Measurements from ENCODE around the gene PTPRM. TPM values are rescaled to one million over a fixed set of nuclear protein-coding genes. Genes with fewer than 3 reads are reported as not detected.
"Not testable (repeated sequence)": the region's sequence is repeated elsewhere in the genome, so short reads cannot be mapped to it uniquely, and the experiment has no call there.

Gene PTPRM
- total RNA-seq, 1 experiment from 2014 or later, result 28.8 TPM

GRCh38 chr18:7940379-7940778 lies 373.3 kb downstream of the PTPRM start:
- DNase-seq (ENCODE audit: low read depth), result no peak

DNA sequence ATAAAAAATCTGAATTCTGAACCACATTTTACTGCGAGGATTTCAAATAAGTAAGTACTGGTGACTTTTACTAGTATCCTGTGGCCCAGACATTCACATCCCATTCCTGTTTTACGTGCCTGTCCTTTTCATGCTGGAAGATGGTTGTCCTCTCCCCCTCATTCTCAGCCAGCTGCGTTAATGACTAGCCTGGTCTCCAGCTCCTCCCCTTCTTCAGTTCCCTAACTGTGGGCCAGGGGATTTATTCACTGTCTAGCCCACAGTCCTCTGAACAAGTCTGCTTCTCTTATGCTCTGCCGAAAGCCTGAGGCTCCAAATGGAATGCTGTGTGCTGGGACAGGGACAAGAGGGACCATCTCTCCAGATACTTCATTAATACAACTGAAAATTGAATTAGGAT lies 373.9 kb downstream of the PTPRM start:
- no peak for DNase-seq (ENCODE audit: low read depth)

DNA sequence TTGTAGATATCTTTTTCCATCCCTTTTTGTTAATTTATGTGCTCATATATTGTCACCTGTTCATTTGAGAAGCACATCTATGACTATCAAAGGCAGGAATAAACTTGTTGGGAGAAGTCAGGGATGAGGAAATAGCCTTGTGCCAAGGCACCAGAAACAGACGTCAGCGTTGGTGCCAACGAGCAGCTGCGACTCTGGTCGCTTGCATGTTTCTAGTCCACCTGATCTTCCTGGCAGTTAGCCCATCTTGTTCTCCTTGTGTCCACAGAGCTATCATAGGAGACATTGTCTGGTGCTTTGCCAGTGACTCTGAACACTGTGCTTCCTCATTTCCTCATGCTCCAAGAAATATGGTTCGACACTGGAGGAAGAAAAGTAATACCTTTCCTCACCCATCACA lies 374.4 kb downstream of the PTPRM start:
- DNase-seq (ENCODE audit: low read depth), result no peak

- peak; percentile 81 for DNase-seq (ENCODE audit: low read depth)
Measured at GRCh38 chr18:7945882-7946281, 378.8 kb downstream of the PTPRM start.

DNA sequence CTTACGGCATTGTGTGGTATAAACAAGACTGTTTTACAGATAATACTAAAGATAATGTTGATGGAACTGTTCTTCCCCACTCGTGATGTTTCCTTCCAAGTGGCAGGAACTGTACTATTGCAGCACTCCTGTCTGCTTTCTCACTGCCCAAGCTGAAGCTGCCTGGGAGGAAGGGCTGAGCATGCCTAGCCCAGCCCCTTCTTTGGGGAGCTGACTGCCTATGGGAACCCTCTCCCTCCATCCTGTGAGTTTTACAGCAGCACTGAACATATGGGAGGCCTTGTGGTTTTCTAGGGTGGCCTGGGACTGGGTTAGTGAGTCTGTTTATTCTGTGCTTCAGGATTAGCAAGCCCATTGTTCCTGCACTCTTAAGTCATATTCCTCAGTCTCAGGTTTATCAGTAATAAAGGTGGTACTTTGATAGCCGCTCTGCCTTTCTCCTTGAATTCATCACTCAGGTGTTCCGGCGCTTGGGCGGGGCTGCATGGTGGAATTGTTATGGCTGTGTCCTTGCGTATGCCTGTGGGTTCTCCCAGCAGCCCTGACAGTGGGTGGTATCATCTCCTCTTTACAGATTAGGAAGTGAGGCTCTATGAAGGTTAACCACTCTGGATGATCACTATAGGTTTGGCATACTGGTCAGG lies 379.7 kb downstream of the PTPRM start:
- peak; percentile 83 for DNase-seq (ENCODE audit: low read depth)

DNA sequence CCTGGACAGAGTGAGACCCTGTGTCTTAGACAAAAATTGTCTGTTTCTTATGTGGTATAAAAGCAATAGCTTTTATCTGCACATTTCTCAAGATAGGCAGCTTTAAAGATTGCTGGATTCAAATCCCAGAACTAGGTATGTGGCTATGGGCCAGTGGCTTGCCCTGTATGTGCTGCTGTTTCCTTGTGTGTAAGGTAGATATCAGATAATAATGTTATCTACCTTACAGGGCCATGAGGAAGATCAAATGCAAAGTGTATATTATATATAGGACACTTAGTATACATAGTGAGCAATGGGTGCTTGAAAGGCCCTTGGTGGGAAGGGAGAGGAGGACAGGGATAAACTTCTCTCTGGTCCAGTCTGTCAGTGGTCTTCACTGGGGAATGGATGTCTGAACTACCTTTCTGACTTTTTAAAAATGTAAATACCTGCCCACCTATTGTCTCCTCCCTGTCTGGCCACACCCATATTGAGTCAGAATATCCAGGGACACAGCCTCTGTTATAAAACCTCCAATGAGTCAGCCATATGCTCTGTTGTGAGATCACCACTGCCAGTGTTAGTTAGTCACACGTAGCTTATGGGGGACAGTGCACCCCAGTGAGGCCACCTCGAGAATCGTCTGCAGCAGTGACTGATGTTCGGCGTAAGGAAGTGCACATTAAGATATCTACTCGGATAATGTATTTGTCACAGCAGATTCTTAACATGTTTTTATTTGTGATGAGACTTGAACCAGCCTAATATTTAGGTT lies 383.4 kb downstream of the PTPRM start:
- peak; percentile 89 for DNase-seq (ENCODE audit: low read depth)

DNA sequence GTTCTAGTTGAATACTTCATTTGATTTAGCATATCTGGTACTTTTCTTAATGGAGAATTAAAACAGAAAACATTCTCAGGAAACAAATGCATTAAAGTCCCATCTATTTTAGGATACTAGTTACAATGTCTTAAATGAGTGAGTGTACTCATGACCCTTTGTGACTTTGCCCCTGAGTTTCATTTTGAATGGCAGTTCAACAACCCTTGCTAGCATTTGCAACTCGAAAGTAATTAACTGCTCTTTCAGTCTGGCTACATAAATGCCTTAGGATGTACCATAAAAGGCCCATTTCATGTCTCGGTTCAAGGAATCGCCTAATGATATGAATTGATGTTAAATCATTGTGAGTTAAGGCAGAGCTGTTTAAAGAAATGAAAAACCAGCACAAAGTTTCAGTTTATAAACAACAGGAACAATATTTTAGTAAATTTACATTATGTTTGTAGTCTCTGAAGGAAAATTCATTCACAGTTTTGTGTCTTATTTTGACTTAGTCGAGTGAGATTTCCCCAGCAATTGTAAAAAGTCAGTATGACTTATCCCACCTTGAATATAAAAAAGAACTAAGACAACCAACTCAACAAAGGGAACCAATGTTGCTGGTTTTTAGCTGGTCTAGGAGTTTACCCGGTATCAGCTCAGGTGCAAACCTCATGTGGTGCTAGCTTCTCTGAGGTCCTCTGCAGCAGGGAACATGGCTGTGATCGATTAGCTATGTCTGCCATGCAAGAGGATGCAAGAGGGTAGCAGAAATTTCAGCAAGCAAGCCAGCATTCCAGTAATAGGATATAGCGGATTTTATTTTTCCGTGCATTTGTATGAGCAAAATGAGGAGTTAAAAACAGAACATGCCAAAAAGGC lies 386.2 kb downstream of the PTPRM start:
- no peak for DNase-seq (ENCODE audit: low read depth)

DNA sequence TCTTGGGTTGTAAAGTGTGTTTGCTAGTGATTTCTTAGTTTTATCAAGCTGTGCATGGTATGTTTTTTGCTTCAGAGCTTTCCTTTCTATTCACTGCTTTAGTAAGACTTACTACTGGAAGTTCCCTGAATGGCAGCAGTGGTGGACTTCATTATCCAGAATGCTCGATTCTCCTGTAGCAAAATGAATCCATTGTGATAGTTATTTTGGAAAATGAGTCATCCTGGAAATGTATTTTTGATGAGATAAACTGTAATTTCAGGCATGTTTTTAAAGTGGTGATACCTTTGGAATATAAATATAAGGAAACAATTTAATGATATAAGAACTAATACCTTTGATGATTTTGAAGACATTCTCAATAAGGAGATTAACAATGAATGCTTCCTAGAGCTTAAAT lies 387.1 kb downstream of the PTPRM start:
- peak; percentile 47 for DNase-seq (ENCODE audit: low read depth)

DNA sequence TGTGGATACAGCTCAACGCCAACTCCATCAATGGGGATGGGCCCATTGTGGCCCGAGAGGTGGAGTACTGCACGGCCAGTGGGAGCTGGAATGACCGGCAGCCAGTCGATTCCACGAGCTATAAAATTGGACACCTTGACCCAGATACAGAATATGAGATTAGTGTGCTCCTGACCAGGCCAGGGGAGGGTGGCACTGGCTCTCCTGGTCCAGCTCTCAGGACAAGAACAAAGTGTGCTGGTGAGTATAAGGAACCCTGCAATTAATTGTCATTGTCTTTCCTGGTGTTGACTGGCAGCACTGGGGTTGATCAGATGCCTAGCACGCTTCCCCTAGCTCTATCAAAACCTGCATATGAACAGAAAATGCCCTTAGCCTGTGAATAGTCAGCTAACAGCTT lies 388.1 kb downstream of the PTPRM start:
- DNase-seq (ENCODE audit: low read depth), result no peak

DNA sequence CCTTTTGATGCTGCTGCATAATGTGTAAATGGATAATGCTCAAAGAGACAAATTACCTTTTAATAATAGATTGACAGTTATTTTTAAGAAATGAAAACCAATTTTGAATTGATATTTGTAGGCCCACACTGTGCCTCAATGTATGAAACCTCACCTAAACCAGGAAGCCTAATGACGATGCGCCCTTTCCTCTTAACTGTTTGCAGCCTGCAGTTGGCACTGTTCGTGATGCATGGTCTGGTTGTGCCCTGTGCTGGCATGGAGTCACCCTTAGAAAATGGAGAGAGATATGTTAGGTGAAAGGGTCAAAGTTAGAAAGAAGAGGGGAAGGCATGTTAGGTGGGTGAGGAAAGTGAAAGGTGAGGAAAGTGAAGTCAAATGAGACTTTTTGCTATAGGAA lies 390.2 kb downstream of the PTPRM start:
- DNase-seq (ENCODE audit: low read depth), result no peak

DNA sequence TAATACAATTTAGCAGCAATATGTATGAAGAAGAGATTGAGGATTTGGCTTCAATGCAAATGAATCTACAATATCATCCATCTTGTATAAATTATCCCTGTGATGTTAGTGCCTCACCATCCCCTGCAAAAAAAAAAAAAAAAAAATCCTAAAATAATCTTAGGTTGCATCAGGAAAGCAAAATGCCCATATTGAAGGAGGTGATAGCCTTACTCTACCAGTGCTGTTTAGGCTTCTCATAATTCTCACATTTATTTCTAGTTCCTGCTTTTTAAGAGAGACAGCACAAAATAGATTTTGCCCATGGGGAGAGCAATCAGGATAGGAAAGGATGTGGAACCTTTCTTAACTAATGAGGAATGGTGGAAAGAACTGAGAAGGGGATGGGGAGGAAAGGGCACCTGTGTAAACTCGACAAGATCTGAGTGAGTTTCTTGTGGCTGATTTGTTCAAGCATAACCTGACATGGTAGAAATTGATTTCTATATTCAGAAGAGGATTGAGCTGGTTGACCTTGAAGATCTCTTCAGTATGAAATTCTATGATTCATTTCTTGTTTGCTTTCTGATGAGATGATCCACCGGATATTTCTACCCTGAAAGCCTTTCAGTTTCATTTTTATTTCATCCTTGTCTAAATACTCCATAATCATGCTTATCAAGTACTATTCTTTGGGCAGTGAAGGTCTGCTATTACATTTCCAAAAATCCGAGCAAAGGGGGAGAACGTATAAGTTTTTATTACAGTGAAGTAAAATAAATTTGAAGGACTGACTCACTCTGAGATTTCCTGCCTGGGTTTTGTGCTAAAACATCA lies 391.2 kb downstream of the PTPRM start:
- peak; percentile 56 for DNase-seq (ENCODE audit: low read depth)

DNA sequence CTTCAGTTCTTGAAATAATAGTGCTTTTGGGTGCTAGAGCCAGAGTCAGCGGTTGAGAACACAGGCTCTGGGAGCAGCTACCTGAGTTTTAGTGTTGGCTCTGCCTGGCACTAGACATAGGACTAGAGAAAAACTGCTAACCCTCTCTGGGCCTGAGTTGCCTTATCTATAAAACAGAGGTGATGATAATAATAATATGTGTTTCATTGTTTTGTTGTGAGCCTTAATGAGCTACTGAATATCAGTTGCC lies 391.7 kb downstream of the PTPRM start:
- no peak for DNase-seq (ENCODE audit: low read depth)

- DNase-seq (ENCODE audit: low read depth), result not testable (repeated sequence)
Measured at GRCh38 chr18:7966682-7967081, 399.6 kb downstream of the PTPRM start.

- no peak for DNase-seq (ENCODE audit: low read depth)
Measured at GRCh38 chr18:7974200-7974874, 407.2 kb downstream of the PTPRM start.

GRCh38 chr18:7977897-7978296 lies 410.8 kb downstream of the PTPRM start:
- no peak for DNase-seq (ENCODE audit: low read depth)

DNA sequence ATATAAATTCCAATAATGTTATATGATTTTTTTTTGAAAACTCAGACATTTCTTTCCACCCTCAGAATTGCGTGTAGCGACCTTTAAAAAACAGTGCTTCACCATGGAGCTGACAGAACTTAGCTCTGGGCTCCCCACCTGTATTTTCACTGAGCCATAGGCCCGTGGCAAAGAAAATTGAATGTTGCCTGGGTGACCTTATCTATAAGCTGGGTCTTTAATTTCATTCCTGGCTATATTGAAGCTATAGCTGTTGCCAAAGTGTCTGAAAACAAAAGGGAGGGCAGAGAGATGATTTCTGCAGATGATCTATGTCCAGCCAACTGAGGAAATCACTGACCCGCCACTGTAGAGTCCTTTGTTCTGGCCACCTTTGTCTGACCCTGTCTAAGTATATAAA lies 411.7 kb downstream of the PTPRM start:
- no peak for DNase-seq (ENCODE audit: low read depth)

- no peak for DNase-seq (ENCODE audit: low read depth)
Measured at GRCh38 chr18:7979714-7980113, 412.6 kb downstream of the PTPRM start.

DNA sequence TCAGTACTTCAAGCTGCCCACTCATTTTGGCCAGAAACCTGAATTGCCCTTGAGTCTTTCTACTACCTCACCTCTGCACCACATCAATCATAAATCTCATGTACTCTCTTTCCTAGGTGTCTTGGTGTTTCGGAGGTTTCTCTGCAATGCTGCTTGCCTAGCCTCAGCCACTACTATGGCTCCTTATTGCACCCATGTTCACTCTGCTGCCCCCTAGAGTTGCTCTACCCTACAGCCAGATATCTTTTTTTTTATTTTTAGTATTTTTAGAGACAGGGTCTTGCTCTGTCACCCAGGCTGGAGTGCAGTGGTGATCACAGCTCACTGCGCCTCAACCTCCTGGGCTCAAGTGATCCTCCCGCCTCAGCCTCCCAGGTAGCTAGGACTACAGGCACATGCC lies 413.0 kb downstream of the PTPRM start:
- DNase-seq (ENCODE audit: low read depth), result no peak

GRCh38 chr18:7980656-7981055 lies 413.5 kb downstream of the PTPRM start:
- no peak for DNase-seq (ENCODE audit: low read depth)

DNA sequence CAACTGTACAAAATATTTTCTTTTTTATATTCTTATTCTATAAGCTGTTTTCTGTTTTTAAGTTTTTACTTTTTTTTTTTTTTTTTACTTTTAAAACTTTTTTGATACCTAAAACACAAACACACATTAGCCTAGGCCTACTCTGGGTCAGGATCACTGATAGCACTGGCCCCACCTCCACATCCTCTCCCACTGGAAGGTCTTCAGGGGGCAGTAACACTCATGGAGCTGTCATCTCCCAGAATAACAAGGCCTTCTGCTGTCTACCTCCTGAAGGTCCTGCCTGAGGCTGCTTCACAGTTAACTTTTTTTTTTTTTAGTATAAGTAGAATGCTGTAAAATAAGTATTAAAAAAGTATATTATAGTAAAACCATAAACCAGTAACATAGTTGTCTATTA lies 415.1 kb downstream of the PTPRM start:
- DNase-seq (ENCODE audit: low read depth), result peak; percentile 64

All from HT1080 (cell line).